HG03045 (cell line): ENCODE results near the gene ALDH18A1.
"Not testable (repeated sequence)": the region's sequence is repeated elsewhere in the genome, so short reads cannot be mapped to it uniquely, and the experiment has no call there.

Source experiments
- ATAC-seq: cut with Tn5 transposase; IDR thresholded peaks from one replicate; pipeline ENCODE4 v1.9.1; 2021; ENCODE audit warnings: mild to moderate bottlenecking, moderate library complexity; ENCODE audit not compliant: unreplicated experiment

The ALDH18A1 gene

DNA sequence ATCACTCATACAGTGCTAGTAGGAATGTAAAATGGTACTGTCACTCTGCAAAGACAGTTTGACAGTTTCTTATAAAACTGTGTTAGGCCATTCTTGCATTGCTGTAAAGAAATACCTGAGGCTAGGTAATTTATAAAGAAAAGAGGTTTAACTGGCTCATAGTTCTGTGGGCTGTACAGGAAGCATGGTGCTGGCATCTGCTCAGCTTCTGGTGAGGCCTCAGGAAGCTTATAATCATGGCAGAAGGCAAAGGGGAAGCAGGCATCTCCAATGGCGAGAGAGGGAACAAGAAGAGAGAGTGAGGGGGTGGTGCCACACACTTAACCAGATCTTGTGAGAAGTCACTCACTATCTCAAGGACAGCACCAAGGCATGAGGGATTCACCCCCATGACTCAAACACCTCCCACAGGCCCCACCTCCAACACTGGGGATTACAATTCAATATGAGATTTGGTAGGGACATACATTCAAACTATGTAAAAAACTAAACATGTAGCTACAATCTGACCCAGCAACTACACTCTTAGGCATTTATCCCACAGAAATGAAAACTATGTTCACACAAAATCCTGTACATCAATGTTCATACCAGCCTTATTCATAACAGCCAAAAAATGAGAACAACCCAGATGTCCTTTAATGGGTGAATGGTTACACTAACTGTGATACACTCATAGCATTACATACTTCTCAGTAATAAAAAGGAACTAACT is 5.0 kb downstream of the ALDH18A1 start:
- ATAC-seq: no peak

GRCh38 chr10:95650232-95650631 is 6.3 kb downstream of the ALDH18A1 start:
- ATAC-seq: no peak

GRCh38 chr10:95648138-95648537 is 8.4 kb downstream of the ALDH18A1 start:
- no peak for ATAC-seq

DNA sequence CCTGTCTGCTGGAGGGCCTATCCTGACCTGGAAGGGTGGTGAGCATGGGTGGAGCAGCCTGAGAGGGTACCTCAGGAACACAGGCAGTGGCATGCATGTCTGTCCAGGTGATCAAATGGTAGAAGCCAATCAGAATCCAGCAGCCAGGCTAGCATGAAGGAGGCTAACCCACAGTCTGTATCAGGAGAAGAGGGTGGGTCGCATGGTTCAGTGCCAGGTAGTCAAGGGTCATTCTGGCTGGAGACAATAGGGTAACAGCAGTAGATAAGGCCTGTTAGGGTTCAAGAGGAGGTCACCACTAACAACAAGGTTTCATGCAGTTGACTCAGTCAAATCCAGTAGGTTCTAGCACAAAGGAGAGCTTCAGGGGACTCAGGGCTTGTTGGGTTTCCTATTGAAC is 10.4 kb downstream of the ALDH18A1 start:
- no peak for ATAC-seq

GRCh38 chr10:95644901-95645300 is 11.6 kb downstream of the ALDH18A1 start:
- no peak for ATAC-seq

DNA sequence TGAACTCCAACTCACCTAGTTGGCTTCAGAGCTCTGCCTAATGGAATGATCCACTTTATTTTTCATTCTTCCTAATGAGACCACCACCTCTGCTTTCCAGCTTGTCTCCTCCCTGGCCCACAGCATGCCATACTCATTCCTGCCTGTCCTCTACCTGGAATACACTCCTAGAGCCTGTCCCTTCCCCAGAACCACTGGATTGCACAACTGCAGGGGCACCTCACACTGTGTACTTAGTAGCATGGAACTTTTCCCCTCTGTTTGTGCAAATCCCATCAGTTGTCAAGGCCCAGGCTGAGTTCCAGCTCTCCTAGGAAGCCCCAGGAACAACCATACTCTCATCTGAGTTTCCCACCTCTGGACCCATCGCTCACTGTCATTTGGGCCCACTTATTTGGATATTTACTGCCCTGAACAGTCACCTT is 15.6 kb downstream of the ALDH18A1 start:
- no peak for ATAC-seq

DNA sequence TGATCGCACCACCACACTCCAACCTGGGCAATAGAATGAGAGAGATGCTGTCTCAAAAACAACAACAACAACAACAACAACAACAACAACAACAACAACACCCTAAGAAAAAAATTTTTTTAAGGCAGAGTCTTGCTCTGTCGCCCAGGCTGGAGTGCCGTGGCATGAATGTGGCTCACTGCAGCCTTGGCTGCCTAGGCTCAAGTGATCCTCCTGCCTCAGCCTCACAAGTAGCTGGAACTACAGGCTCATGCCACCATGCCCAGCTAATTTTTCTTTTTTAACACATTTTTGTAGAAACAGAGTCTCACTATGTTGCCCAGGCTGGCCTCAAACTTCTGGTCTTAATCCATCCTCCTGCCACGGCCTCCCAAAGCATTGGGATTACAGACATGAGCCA is 18.6 kb downstream of the ALDH18A1 start:
- ATAC-seq: no peak

DNA sequence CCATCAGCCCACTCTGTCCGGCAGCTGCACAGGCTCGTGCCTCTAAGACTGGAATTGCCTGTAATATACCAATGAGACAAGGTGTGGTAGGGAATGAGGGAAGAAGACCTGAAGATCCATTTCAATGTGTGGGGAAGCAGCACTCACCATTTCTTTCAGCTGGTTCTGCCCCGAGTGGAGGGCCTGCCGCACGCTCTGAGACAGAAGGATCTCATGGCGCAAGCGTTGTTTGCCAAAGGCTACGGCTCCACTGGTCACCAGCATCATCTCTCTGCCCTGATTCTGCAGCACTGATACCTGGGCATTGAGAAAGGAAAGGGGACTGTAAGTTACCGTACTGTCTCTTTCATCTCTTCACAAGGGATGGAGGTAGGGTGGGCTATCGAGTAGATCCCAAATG is 19.4 kb downstream of the ALDH18A1 start:
- no peak for ATAC-seq

- no peak for ATAC-seq
These were observed 21.2 kb downstream of the ALDH18A1 start for GRCh38 chr10:95635319-95635733.

- ATAC-seq: no peak
These were observed 27.7 kb downstream of the ALDH18A1 start for GRCh38 chr10:95628786-95629185.

GRCh38 chr10:95626500-95626899 is 30.0 kb downstream of the ALDH18A1 start:
- no peak for ATAC-seq

- not testable (repeated sequence) for ATAC-seq
These were observed 36.1 kb downstream of the ALDH18A1 start for GRCh38 chr10:95620415-95620814.

GRCh38 chr10:95618101-95618500 is 38.4 kb downstream of the ALDH18A1 start:
- ATAC-seq: no peak

DNA sequence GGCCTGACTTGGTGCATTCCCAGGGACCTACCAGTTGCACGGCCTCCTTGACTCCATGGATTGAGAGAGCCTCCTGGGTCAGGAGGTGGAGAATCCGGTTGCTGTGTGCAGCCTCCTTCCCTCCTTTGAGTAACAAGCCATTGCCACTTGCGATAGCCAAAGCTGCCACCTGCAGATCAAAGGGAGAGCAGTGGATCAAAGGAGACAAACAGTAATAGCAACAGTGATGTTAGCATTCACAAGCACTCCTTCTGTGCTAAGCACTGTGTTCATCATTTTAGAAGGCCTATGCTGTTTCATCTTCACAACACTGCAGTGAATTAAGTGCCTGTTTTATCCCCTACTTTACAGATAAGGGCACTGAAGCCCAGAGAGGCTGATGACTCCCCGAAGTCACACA is 40.1 kb downstream of the ALDH18A1 start:
- no peak for ATAC-seq

- ATAC-seq: no peak
These were observed 43.2 kb downstream of the ALDH18A1 start for GRCh38 chr10:95613330-95613729.

DNA sequence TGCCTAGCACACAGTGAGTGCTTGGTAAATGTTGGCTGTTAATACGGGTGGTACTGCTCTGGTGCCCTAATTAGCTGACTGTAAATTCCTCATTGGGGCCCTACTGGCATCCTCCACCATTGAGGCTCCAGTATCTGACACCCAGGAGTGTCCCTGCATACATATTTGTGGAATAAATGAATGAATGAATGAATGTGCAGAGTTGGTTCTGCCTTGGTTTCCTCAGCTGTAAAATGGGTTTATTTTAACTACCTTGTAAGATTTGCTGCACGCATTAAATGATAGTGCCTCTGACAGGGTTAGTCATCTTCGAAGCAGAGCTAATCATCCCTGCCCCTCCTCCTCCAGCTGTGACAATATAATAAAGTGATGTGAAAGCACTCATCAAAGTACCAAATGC is 45.8 kb downstream of the ALDH18A1 start:
- no peak for ATAC-seq

GRCh38 chr10:95606922-95607321 is 49.6 kb downstream of the ALDH18A1 start:
- ATAC-seq: no peak

DNA sequence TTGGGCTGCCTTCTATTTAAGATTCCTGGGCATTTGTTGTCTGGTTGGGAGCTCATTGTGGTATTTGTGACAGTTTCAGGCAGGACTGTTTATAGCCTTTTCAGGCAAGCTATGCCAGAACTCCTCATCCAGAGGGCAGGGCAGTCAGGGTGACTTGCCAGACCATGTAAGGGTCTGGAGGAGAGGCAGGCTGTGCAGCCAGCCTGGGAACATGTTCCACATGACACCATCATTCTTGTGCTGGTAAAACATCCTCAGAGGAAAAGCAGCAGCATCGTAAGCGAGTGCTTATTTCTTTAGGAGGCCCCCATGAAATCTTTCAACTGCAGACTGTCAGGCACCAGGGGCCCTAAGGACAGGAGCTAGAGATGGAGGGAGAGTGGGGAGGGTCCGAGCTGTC is 51.3 kb downstream of the ALDH18A1 start:
- ATAC-seq: no peak

DNA sequence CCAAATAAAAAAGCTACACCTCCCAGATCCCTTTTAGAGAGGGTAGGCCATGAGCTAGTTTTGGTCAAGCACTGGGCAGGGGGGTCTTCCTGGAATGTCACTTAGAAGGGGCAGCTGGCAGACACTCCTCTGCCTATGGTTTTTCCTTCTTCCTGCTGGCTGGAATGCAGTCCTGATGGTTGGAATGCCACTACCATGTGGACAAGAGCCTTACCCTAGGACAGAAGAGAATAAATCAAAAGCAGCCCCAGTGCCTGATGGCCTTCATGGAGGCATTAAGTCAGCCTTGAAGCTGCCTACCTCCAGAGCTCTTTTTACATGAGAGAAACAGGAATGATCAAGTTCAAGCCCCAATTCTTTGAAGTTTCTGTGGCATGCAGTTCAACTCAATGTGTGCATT is 51.9 kb downstream of the ALDH18A1 start:
- ATAC-seq: no peak

GRCh38 chr10:95602382-95602781 is 54.1 kb downstream of the ALDH18A1 start:
- ATAC-seq: no peak

DNA sequence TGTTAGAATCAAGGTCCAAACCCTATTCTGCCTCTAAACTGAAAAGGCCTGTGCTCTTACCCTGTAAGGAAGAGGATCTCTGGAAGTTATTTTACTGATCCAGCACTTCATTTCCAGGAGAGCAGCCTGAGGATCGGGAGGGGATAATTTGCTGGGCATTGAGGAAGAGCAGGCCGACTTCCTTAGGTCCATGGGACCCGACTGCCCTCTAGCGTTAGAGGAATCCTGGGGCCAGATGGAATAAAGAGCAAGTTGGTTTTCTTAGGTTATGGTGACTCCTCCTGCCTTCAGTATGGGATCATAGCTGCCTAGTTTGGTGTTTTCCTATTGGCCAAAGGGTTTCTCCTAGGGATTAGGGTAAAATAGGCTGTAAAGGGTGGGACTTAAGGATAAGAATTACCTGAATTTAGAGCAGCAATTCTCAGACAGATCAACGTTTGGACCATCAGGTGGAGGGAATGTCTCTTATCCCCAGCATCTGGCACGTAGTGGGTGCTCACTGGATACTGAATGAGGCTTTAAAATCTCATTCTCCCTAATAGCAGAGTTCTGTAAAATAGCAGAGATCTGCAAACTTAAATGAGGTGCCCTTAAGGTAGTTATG is 55.3 kb downstream of the ALDH18A1 start:
- no peak for ATAC-seq

GRCh38 chr10:95600158-95600557 is 56.4 kb downstream of the ALDH18A1 start:
- ATAC-seq: no peak

DNA sequence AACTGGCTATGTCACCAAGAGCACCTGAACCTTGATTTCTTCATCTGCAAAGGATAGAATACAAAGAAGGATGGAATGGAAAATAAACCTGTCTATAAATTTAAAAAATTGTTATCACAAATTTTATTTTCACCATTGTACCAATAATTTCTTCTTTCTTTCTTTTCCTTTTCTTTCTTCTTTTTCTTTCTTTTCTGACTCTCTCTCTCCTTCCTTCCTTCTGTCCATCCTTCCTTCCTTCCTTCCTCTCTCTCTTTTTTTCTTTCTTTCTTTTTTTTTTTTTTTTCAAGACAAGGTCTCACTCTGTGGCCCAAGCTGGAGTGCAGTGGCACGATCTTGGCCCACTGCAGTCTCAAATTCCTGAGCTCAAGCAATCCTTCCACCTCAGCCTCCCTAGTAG is 58.7 kb downstream of the ALDH18A1 start:
- no peak for ATAC-seq
